SK-N-SH treated with all-trans-retinoic acid at 6 μM for 48 hours (cell line): Measurements from ENCODE around the gene RGS1.

Experiments used
- ARNTL ChIP-seq: fragments of 450-650 bp; formaldehyde crosslinking; IDR thresholded peaks from 2 replicates; pipeline ENCODE4 v1.5.0; 2020; ENCODE audit warnings: low read depth, mild to moderate bottlenecking, moderate library complexity, borderline replicate concordance
- BACH2 ChIP-seq: fragments of 250-450 bp; sonication (Bioruptor Pico); IDR thresholded peaks from 2 replicates; pipeline ENCODE4 v1.9.0; 2021; ENCODE audit warnings: mild to moderate bottlenecking, borderline replicate concordance

- TF ChIP-seq ARNTL (CRISPR knock-in tag), result no peak
- TF ChIP-seq BACH2 (CRISPR knock-in tag), result no peak
Measured at GRCh38 chr1:192538407-192539296, 36.9 kb upstream of the RGS1 start.
